ENCODE results near the gene LRP8.

DNA sequence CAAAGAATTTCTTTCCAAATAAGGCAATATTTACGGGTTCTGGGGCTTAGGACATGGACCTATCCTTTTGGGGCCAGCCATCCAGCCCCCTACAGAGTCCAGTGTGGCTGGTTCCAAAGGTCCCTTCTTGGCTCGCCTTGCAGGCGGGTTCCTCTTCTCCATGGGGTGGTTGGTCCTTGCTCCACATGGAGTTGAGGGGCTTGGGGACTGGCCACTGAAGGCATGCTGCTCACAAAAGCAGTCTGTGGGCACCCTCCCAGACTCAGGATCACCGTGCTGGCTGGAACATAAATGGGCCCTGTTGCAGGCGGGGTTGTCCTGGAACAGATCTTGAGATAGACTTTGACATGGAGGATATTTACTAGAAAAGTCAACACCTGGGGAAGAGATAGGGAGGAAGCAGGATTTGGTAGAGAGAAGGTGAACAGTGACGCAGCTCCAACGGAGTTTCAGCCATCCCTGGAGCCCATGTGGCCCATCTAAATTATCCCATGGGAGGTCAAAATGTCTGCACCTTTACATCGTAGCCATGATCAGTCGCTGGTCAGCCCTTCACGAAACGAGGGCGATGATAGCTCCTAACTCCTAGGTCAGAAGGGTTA, 39.1 kb upstream of the LRP8 start:
- no peak for TF ChIP-seq EZH2phosphoT487 (IDR thresholded peaks at IDR 0.05; ENCODE audit: low read depth)
- TF ChIP-seq, protein P1, sequence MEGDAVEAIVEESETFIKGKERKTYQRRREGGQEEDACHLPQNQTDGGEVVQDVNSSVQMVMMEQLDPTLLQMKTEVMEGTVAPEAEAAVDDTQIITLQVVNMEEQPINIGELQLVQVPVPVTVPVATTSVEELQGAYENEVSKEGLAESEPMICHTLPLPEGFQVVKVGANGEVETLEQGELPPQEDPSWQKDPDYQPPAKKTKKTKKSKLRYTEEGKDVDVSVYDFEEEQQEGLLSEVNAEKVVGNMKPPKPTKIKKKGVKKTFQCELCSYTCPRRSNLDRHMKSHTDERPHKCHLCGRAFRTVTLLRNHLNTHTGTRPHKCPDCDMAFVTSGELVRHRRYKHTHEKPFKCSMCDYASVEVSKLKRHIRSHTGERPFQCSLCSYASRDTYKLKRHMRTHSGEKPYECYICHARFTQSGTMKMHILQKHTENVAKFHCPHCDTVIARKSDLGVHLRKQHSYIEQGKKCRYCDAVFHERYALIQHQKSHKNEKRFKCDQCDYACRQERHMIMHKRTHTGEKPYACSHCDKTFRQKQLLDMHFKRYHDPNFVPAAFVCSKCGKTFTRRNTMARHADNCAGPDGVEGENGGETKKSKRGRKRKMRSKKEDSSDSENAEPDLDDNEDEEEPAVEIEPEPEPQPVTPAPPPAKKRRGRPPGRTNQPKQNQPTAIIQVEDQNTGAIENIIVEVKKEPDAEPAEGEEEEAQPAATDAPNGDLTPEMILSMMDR (IDR thresholded peaks at IDR 0.05; ENCODE audit: low read depth, low read length): no peak
